ENCODE data around the gene CSNK2B. TPM values are rescaled to one million over a fixed set of nuclear protein-coding genes. Genes with fewer than 3 reads are reported as not detected.
A peak's percentile ranks its signal among the peaks of the same experiment; 100 is the strongest.

The CSNK2B gene
- total and polyA plus RNA-seq, 10 of the 15 experiments (the other 5 are each of a cell fraction or from before 2014, with no cell fraction given): 56.3 to 405 (median 286) TPM

DNA sequence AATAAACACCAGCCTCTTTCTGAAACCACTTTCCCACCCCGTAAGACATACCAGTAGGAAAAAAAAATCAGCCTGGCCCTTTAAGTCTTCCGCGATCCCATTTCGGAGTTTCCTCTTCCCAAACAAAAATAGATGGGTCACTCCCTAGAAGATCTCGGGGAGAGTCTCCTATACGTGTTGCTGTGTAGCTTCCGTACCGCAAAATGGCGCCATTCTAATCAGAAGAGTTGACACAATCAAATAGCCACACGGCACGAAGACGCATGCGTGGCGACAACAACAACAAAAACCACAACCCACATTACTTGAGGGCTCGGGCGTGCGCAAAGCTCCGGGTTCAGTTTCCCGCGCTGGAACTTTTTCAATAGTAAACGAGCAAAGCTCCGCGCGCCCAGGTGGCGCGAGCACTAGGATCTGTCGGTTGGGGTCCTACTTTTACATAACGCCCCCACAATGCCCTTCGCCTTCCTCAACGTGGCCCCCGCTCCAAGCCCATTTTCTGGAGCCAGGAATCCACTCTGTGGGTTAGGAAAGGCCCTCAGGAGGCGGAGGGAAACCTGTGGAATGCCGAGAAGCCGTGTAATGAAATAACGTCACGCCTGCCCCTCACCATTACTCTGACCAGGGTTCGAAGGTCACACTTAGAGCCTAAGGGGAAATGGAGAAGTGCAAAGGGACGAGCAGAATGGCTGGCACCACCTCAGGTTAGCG lies 935 bp upstream of the CSNK2B start, which contains the start of gene GPANK1 (continued):
- TF ChIP-seq RAD21 (IDR thresholded peaks at IDR 0.05; ENCODE audit: insufficient read depth, low read depth, low read length) (no peak), TCF7 (IDR thresholded peaks at IDR 0.05; ENCODE audit: borderline replicate concordance) (0 out of 2 replicates have a peak, but pooled peaks have one; percentile 33), BACH1 (IDR thresholded peaks at IDR 0.05; ENCODE audit: borderline replicate concordance) (peak; percentile 8; the same call in 1 of the 2 replicates), ZBED1 (IDR thresholded peaks at IDR 0.05; ENCODE audit: borderline replicate concordance) (no peak), PAX8 (IDR thresholded peaks at IDR 0.05) (no peak), MEF2B (IDR thresholded peaks at IDR 0.05; ENCODE audit: partially characterized antibody, poor library complexity, severe bottlenecking) (peak; percentile 26), POLR2AphosphoS5 (IDR thresholded peaks at IDR 0.05; ENCODE audit: low read length) (peak; percentile 83), SIX5 (IDR thresholded peaks at IDR 0.05; ENCODE audit: low read depth, low read length, severe bottlenecking) (peak; percentile 28), SP1 (IDR thresholded peaks at IDR 0.05; ENCODE audit: low read depth, low read length) (no peak), RB1 (IDR thresholded peaks at IDR 0.05; ENCODE audit: borderline replicate concordance) (peak; percentile 99; the same call in 1 of the 2 replicates), HDAC6 (IDR thresholded peaks at IDR 0.05; ENCODE audit: unreplicated experiment) (no peak)
- TF ChIP-seq, protein P1, sequence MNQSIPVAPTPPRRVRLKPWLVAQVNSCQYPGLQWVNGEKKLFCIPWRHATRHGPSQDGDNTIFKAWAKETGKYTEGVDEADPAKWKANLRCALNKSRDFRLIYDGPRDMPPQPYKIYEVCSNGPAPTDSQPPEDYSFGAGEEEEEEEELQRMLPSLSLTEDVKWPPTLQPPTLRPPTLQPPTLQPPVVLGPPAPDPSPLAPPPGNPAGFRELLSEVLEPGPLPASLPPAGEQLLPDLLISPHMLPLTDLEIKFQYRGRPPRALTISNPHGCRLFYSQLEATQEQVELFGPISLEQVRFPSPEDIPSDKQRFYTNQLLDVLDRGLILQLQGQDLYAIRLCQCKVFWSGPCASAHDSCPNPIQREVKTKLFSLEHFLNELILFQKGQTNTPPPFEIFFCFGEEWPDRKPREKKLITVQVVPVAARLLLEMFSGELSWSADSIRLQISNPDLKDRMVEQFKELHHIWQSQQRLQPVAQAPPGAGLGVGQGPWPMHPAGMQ (IDR thresholded peaks at IDR 0.05; ENCODE audit: borderline replicate concordance): no peak
- TF ChIP-seq, protein P2, sequence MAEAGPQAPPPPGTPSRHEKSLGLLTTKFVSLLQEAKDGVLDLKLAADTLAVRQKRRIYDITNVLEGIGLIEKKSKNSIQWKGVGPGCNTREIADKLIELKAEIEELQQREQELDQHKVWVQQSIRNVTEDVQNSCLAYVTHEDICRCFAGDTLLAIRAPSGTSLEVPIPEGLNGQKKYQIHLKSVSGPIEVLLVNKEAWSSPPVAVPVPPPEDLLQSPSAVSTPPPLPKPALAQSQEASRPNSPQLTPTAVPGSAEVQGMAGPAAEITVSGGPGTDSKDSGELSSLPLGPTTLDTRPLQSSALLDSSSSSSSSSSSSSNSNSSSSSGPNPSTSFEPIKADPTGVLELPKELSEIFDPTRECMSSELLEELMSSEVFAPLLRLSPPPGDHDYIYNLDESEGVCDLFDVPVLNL (IDR thresholded peaks at IDR 0.05; ENCODE audit: low read depth, low read length): peak; percentile 86
- TF ChIP-seq, protein P3, sequence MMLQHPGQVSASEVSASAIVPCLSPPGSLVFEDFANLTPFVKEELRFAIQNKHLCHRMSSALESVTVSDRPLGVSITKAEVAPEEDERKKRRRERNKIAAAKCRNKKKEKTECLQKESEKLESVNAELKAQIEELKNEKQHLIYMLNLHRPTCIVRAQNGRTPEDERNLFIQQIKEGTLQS (IDR thresholded peaks at IDR 0.05; ENCODE audit: borderline replicate concordance, extremely low read depth, low read depth, low read length): no peak
- TF ChIP-seq, protein P4, sequence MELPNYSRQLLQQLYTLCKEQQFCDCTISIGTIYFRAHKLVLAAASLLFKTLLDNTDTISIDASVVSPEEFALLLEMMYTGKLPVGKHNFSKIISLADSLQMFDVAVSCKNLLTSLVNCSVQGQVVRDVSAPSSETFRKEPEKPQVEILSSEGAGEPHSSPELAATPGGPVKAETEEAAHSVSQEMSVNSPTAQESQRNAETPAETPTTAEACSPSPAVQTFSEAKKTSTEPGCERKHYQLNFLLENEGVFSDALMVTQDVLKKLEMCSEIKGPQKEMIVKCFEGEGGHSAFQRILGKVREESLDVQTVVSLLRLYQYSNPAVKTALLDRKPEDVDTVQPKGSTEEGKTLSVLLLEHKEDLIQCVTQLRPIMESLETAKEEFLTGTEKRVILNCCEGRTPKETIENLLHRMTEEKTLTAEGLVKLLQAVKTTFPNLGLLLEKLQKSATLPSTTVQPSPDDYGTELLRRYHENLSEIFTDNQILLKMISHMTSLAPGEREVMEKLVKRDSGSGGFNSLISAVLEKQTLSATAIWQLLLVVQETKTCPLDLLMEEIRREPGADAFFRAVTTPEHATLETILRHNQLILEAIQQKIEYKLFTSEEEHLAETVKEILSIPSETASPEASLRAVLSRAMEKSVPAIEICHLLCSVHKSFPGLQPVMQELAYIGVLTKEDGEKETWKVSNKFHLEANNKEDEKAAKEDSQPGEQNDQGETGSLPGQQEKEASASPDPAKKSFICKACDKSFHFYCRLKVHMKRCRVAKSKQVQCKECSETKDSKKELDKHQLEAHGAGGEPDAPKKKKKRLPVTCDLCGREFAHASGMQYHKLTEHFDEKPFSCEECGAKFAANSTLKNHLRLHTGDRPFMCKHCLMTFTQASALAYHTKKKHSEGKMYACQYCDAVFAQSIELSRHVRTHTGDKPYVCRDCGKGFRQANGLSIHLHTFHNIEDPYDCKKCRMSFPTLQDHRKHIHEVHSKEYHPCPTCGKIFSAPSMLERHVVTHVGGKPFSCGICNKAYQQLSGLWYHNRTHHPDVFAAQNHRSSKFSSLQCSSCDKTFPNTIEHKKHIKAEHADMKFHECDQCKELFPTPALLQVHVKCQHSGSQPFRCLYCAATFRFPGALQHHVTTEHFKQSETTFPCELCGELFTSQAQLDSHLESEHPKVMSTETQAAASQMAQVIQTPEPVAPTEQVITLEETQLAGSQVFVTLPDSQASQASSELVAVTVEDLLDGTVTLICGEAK (IDR thresholded peaks at IDR 0.05; ENCODE audit: borderline replicate concordance): no peak
